ENCODE measurements around the gene ATP2B2.

GRCh38 chr3:10395671-10396070 is 109.7 kb downstream of the ATP2B2 start:
- TF ChIP-seq POLR2AphosphoS2 (IDR thresholded peaks at IDR 0.05; ENCODE audit: low read depth, low read length) (no peak), BMI1 (IDR thresholded peaks at IDR 0.05; ENCODE audit: borderline replicate concordance) (no peak)
